ENCODE measurements around the gene RRM2.

Gene RRM2

DNA sequence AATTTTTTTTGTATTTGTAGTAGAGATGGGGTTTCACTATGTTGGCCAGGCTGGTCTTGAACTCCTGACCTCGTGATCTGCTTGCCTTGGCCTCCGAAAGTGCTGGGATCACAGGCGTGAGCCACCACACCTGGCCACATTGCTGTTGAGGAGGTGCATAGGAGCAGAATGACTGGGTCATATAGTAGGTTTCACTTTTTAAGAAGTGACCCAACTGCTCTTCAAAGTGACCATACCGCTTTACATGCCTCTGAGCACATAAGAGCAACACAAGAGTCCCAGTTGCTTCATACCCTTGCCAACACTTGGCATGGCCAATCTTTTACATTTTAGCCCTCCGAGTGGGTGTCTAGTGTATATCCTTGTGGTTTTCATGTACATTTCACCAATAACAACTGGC lies 28.9 kb downstream of the RRM2 start:
- DNase-seq (ENCODE audit: low read depth in 2 of 2) = no peak

DNA sequence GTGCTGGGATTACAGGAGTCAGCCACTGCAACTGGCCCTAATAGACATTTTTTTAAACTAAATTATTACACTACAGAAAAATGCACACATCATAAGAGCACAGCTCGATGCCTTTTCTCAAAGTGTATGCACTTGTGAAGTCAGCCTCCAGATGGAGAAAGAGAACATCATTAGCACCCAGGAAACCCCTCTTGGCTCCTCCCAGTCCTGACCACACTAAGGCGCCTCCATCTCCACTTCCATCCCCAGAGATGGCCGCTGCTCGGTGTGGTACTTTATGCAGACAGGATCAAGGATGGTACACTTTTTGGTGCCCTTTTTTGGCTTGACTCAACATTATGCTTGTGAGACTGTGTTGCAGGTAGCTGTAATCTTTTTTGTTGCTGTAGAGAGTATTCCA lies 34.8 kb downstream of the RRM2 start:
- DNase-seq (ENCODE audit: low read depth in 2 of 2) = no peak

DNA sequence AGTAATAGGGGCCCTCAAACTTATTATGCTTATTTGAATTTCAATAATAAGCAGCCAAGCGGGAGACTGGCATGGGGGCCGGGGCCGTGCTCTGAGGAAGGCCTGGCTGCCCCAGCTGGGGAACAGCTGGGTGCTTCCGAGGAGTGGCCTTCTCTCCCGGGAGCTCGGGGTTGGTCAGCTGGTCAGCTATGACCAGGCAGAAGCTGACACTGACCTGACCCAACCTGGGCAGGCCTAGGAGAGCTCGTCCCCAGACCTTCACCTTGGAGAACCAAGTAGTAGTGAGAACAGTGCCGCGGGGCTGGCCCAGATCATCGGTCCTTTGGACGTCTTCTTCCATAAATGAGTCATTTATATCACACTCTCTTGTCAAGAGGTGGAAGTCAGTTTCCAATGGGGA lies 36.1 kb downstream of the RRM2 start:
- no peak for DNase-seq (ENCODE audit: low read depth in 2 of 2)

- DNase-seq (ENCODE audit: low read depth in 2 of 2) = no peak
Observed at GRCh38 chr2:10159086-10159485, 36.5 kb downstream of the RRM2 start.

- no peak for DNase-seq (ENCODE audit: low read depth in 2 of 2)
Observed at GRCh38 chr2:10159581-10160131, 37.1 kb downstream of the RRM2 start.

- no peak for DNase-seq (ENCODE audit: low read depth in 2 of 2)
Observed at GRCh38 chr2:10160203-10160955, 37.8 kb downstream of the RRM2 start.

DNA sequence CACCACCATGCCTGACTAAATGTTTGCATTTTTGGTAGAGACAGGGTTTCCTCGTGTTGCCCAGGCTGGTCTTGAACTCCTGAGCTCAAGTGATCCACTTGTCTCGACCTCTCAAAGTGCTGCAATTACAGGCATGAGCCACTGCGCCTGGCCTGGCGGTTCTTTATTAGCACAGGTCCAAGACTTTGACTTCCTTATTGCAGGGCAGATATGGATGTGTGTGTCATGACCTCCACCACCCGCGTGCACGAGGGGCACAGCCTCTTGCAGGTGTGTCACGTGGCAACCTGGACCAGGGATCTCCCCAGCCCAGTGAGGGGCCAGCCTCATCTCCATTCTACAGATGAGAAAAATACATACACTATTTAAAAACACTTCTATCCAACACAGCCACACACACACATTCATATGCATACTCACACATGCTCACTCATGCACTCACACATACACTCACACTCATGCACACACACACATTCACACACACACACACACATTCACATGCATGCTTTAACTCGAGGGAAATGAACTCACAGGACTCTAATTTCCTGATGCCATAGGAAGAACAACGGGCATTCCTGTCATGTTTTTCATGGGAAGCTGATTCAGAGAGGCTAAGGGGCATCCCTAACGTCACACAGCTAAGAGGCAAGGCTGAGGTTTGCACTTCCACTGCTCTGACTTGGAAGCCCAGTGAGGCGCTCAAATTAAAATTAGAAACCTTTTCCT lies 38.8 kb downstream of the RRM2 start:
- no peak for DNase-seq (ENCODE audit: low read depth in 2 of 2)

DNA sequence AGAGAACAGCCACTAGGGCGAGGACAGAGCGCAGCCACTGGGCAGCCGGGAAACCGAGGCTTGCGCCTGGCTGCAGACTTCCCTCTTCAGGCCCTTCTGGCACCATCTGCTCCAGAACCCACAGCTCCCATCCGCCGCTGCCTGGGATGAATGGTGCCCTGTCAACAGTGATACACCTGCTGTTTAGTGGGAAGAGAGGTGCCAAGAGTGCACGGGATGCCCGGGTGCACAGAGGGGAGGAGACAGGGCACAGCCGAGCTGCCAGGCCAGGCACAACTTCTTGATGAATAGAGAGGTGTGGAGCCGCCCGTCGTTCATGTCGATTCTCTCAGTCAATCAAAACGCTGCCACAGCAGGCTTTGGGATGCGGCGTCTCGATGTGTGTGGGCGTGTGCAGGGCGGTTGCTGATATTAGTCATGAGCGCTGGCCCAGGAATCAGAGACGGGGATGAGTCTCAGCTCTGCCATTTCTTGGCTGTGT lies 39.5 kb downstream of the RRM2 start:
- DNase-seq (ENCODE audit: low read depth in 2 of 2) = no peak

DNA sequence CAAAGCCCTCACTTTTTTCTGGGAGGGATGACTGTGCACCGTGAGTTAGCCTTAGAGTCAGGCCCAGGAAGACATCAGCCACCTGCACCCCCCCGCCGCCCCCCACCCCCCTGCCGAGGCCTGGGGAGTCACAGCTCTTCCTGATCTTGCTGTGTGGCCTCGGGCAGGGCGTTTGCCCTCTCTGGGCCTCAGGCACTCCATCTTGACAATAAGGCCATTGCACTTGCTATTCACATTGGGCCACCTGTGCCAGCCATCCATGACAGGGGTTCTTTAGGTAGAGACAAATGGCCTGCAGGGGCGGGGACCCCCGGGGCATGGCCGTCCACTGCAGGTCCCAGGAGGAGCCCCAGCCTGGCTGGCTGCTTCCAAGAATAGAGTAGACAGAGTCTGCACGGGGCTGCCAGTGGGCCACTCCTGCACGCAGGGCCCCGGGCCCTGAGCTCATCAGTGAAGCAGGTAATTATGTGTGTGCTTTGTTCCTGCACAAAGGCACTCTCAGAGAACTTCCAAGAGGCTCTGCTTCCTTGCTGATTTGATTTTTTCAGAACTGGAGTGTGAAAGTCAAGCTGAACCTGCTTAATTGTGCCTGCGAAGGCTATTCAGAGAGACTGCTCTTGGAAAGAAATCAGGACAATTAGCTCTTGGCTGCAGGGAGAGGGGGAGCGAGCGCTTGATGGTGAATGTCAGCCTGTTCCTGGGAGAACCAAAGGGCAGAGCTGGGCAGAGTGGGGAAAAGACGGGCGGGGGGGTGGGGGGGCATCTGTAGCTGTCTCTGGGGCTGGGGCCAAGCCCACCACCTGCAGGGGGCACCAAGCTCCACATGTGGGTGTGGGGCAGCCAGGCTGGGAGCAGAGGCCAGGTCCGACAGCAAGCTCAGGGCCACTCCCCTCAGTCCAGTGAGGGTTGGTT lies 40.3 kb downstream of the RRM2 start:
- DNase-seq (ENCODE audit: low read depth in 2 of 2) = no peak

DNA sequence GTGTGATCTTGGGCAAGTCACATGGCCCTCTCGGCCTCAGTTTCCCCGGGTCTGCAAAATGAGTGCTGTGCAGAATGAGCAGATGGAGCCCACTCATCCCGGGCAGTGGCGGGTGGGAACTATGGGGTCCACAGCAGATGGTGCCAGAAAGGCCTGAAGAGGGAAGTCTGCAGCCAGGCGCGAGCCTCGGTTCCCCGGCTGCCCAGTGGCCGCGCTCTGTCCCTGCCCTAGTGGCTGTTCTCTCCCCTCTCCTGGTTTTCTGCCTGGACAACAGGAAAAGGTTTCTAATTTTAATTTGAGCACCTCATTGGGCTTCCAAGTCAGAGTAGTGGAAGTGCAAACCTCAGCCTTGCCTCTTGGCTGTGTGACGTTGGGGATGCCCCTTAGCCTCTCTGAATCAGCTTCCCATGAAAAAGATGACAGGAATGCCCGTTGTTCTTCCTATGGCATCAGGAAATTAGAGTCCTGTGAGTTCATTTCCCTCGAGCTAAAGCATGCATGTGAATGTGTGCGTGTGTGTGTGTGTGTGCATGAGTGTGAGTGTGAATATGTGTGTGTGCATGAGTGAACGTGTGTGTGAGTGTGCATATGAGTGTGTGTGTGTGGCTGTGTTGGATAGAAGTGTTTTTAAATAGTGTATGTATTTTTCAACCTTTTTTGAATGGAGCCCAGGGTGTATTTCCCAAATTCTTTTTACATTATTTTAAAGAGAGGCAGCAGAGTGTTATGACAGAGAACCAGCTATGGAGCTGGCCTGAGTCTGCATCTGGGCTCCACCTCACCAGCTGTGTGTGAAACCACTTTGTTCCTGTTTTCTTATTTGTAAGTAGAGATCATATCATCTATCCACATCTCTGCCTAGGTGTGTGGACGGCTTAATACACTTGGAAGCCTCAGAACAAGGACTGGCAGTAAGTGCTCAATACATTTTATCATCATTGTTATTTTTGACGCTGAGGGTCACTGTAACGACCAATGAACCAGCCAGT lies 41.3 kb downstream of the RRM2 start:
- DNase-seq (ENCODE audit: low read depth in 2 of 2) = no peak

- DNase-seq (ENCODE audit: low read depth in 2 of 2) = no peak
Observed at GRCh38 chr2:10164601-10165000, 42.1 kb downstream of the RRM2 start.

DNA sequence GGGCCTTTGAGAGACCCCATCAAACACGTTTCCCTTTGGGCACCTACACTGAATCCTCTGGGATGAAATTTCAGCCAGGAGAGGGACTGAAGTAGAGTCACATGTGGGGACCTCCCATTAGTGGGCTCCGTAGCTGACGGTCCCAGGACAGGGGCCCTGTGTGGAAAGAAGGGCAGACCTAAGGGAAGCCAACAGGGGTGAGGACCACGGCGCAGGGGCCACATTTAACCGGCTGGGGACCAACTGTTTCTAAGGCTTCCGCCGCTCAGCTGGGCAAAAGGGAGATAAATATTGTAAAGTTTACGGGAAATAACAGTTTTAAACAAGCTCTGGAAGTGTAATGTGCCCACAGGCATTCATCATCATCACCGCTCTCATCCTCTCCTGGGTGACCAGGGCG lies 42.7 kb downstream of the RRM2 start:
- no peak for DNase-seq (ENCODE audit: low read depth in 2 of 2)

GRCh38 chr2:10165861-10166675 lies 43.5 kb downstream of the RRM2 start:
- no peak for DNase-seq (ENCODE audit: low read depth in 2 of 2)

DNA sequence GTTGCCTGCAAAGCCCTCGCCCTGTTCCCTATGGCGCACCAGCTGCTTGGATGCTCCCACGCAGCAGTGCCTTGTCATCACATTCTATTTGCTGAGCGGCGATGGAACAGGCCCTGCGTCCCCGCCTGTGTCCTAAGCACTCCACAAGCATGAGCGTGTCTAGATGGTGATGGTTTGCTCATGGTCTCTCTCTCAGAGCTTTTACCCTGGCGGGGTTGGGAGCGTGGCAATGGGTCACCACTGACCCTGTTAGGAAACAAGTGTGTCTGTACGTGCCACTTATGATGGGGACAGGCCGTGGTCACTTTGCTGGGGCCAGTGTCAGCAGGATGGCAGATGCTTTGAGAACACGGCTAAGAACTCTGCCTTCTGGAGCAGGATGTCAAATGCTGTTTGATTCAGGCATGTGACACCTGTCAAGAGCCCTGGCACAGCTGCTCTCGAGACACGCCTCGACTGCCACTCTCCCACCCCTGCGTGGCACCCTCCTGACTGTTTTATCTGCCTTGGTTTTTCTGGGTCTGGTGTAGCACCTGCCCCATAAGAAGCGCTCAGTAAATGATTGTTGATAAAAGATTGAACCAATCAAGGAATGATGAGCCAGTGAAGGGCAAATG lies 44.2 kb downstream of the RRM2 start:
- DNase-seq (ENCODE audit: low read depth in 2 of 2) = no peak

DNA sequence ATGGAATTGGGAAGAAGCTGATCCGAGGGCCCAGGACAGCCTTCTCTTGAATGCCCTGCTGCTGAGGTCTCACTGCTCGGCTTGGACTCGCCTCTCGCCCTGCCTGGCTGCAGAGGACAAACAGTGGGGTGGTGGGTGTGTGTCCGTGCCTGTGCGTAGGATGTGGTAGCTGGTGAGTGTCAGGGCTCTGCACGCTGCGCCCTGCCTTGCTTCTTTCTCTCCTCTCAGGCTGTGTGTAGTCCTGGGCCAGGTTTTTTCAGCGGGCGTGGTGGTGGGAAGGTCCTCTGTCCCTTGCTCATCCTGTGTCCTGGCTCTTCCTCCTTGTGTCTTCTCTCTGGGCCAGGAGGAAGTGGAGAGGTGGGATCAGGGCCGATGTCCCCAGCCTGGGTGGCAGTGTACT lies 44.8 kb downstream of the RRM2 start:
- no peak for DNase-seq (ENCODE audit: low read depth in 2 of 2)

- DNase-seq (ENCODE audit: low read depth in 2 of 2) = no peak
Observed at GRCh38 chr2:10168221-10168620, 45.7 kb downstream of the RRM2 start.

- DNase-seq (ENCODE audit: low read depth in 2 of 2) = no peak
Observed at GRCh38 chr2:10169053-10169578, 46.6 kb downstream of the RRM2 start.

DNA sequence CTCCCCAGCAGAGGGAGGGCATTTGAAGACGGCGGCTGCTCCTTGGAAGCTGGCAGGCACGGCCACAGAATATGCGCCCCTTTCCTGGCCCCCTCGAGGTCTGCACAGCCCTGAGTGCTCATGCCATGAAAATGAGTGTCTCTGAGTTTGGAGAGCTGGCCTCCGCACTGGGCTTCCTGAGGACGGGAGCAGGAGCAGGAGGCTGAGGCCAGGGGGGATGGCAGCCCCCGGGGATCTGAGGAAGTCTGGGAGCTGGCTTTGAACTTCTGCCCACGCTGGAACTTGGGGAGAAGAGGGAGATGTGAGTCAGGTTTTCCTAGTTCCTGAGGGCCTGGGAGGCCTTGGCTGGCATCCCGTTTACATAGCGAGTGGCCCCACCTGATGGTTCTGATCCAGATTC lies 47.0 kb downstream of the RRM2 start:
- no peak for DNase-seq (ENCODE audit: low read depth in 2 of 2)

DNA sequence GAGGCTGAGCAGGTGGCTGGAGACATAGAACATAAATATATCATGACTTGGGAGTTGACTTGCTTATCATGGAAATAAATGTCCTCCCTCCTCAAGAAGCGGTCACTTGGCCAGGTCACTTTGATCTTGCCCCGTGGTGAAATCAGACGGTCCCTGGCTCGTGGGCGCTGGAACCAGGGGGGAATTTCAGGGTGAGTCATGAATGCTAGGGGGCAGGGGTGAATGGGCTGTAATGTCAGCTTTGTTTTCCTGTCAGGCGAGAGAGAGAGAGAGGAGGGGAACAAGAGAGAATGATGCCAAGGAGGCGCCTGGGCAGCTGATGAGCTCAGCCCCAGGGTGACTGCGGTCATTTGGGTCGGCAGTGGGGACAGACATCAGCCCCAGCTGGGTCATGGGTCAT lies 47.7 kb downstream of the RRM2 start:
- DNase-seq (ENCODE audit: low read depth in 2 of 2) = no peak
